K562 (cell line): ENCODE measurements around the gene GFOD1. TPM values are rescaled to one million over a fixed set of nuclear protein-coding genes. Genes with fewer than 3 reads are reported as not detected.

Experiments used
- ATAC-seq: fragments of 200-7000 bp; cut with Tn5 transposase; 3 replicates; pipeline ENCODE4 v1.9.1; 2020; ENCODE audit warnings: moderate library complexity
- BruUV-seq: library from RNA; stranded (reverse); fragments of 400-500 nt; replicated peaks from 2 replicates; lab custom pipeline; 2021; lab: Mats Ljungman, UMichigan
- CTCF ChIA-PET: fragments of 300-600 bp; formaldehyde crosslinking; extraction: SDS; loops from one replicate; lab custom pipeline; 2021; ENCODE audit warnings: low intra/inter-chr PET ratio; lab: Yijun Ruan, JAX
- POLR2A ChIA-PET: fragments of 300-600, 350-650 bp; sonication (Branson Sonifier 250); formaldehyde crosslinking; extraction: SDS; loops from one replicate; lab custom pipeline; 2021; ENCODE audit warnings: antibody characterized with exemption, inconsistent platforms; lab: Yijun Ruan, JAX
- DNase-seq, 4 experiments: peaks; one replicate each; pipeline versions ENCODE4 v3.0.0 to v3.0.0-alpha.2; 2011 to 2018; ENCODE audit warnings: low spot score in 3 of 4, mixed read lengths in 3 of 4; ENCODE audit errors: extremely low read depth in 1 of 4
- FAIRE-seq: peaks from 2 replicates; lab custom pipeline; 2011; peaks lifted over from hg19 to GRCh38; lab: Jason Lieb, UNC
- H2AFZ ChIP-seq: 2 replicates; pipeline ENCODE4 v1.6.0; 2011; ENCODE audit warnings: low read depth, low read length, control low read depth, inconsistent platforms
- H3K27ac ChIP-seq: fragments of 200-600 bp; 3 replicates; pipeline ENCODE4 v1.8.0; 2011; ENCODE audit warnings: low read depth, mild to moderate bottlenecking, control low read depth, inconsistent platforms, low read length, moderate library complexity, mixed read lengths; ENCODE audit errors: extremely low read depth
- H3K27me3 ChIP-seq, 2 experiments: fragments of 300-600 bp in 1 of 2; 2 replicates in 1 of 2; 3 replicates in 1 of 2; pipeline versions ENCODE4 v1.6.0 to v1.8.0; 2011; ENCODE audit warnings: inconsistent platforms in 2 of 2, low read length in 2 of 2, mild to moderate bottlenecking in 1 of 2, mixed read lengths in 1 of 2, moderate library complexity in 1 of 2; ENCODE audit not compliant: control insufficient read depth in 2 of 2, insufficient read depth in 2 of 2
- H3K36me3 ChIP-seq: fragments of 300-600 bp; 3 replicates; pipeline ENCODE4 v1.8.0; 2011; ENCODE audit warnings: mild to moderate bottlenecking, low read length, inconsistent platforms; ENCODE audit not compliant: control insufficient read depth, insufficient read depth
- H3K4me1 ChIP-seq, 2 experiments: fragments of 200-600 bp in 1 of 2; replicated peaks in 1 of 2; 2 replicates in 1 of 2; 3 replicates in 1 of 2; pipeline versions ENCODE4 v1.5.1 to v1.8.0; 2011; ENCODE audit warnings: inconsistent platforms in 2 of 2, low read length in 2 of 2, mild to moderate bottlenecking in 1 of 2, mixed read lengths in 1 of 2, moderate library complexity in 1 of 2; ENCODE audit not compliant: control insufficient read depth in 2 of 2, insufficient read depth in 2 of 2
- H3K4me2 ChIP-seq: 2 replicates; pipeline ENCODE4 v1.6.1; 2011; ENCODE audit warnings: low read length, control low read depth, inconsistent platforms, mixed read lengths; ENCODE audit not compliant: insufficient read depth
- H3K4me3 ChIP-seq: fragments of 200-600 bp; sonication (generic), shearing (Covaris generic); 2 replicates; pipeline ENCODE4 v1.5.1; 2016; ENCODE audit warnings: control low read depth, inconsistent platforms
- H3K79me2 ChIP-seq: fragments of 200-600 bp; 3 replicates; pipeline ENCODE4 v1.8.0; 2011; ENCODE audit warnings: low read length, inconsistent platforms; ENCODE audit not compliant: control insufficient read depth, insufficient read depth
- H3K9ac ChIP-seq, 2 experiments: 2 replicates each; pipeline versions ENCODE4 v1.6.0 to v1.6.1; 2011; ENCODE audit warnings: low read depth in 2 of 2, low read length in 2 of 2, control low read depth in 1 of 2, inconsistent platforms in 1 of 2, mild to moderate bottlenecking in 1 of 2, mixed read lengths in 1 of 2; ENCODE audit not compliant: insufficient read depth in 1 of 2
- H3K9me1 ChIP-seq: one replicate; pipeline ENCODE4 v1.6.0; 2011; ENCODE audit warnings: inconsistent platforms, mild to moderate bottlenecking, low read length, moderate library complexity; ENCODE audit not compliant: control insufficient read depth, insufficient read depth
- H3K9me3 ChIP-seq: replicated peaks from 2 replicates; pipeline ENCODE4 v1.5.1; 2011; ENCODE audit warnings: low read depth, low read length, inconsistent platforms; ENCODE audit not compliant: control insufficient read depth, insufficient read depth
- H4K20me1 ChIP-seq: replicated peaks from 2 replicates; pipeline ENCODE4 v1.6.1; 2011; ENCODE audit warnings: low read length, inconsistent platforms, mixed read lengths; ENCODE audit not compliant: control insufficient read depth, insufficient read depth
- POLR3A ChIP-seq: IDR thresholded peaks from 2 replicates; pipeline ENCODE4 v1.6.1; 2011; ENCODE audit warnings: borderline replicate concordance, mild to moderate bottlenecking, moderate library complexity; ENCODE audit not compliant: insufficient read length, insufficient read depth; ENCODE audit errors: extremely low read depth
- POU5F1 ChIP-seq: fragments of 150-350 bp; IDR thresholded peaks from 2 replicates; pipeline ENCODE4 v1.6.1; 2014; ENCODE audit warnings: borderline replicate concordance, low read length, low read depth, mild to moderate bottlenecking; ENCODE audit not compliant: partially characterized antibody
- TRIM28 ChIP-seq: fragments of 450-650 bp; IDR thresholded peaks from 2 replicates; pipeline ENCODE4 v1.6.1; 2017
- WGBS: fragments of 100-300 bp; shearing (Covaris generic); methylation state at CpG from one replicate; pipeline ENCODE4 v1.1.6; 2016; ENCODE audit warnings: low coverage, mixed read lengths; ENCODE audit not compliant: insufficient coverage; ENCODE audit errors: missing lambda C conversion rate; 5-methylcytosine and 5-hydroxymethylcytosine counted together
- in situ Hi-C: fragments of 300-500 bp; cut with MboI; formaldehyde crosslinking; loops from 4 replicates; pipeline ENCODE4 v1.15.0; 2018; ENCODE audit warnings: inconsistent platforms, mixed read lengths
- intact Hi-C: fragments of 100-400 bp; cut with micrococcal nuclease; formaldehyde crosslinking; loops from 2 replicates; pipeline ENCODE4 v1.14.2; 2022
- polyA plus RNA-seq, 8 experiments: library from polyadenylated mRNA; depleted of rRNA in 4 of 8; stranded (reverse) in 5 of 8; unstranded in 3 of 8; fragments of >200 nt; fragmentation: Nextera tagmentation in 2 of 8; fragmentation: Illumina TruSeq in 1 of 8; extraction: Ambion mirVana in 2 of 8; extraction: Trizol in 1 of 8; gene quantifications; 2 replicates each; pipeline versions ENCODE4 v1.2.1 to v1.2.3, GENCODE V29; 2011 to 2014; ENCODE audit warnings: inconsistent platforms in 1 of 8, missing spikeins in 1 of 8
- total RNA-seq, 7 experiments: library from RNA; depleted of rRNA in 6 of 7; stranded (reverse); fragments of >200 nt in 6 of 7; fragmentation: Illumina TruSeq in 2 of 7; extraction: Trizol in 2 of 7; gene quantifications; 2 replicates each; pipeline versions ENCODE4 v1.2.1 to v1.2.3, GENCODE V29; 2011 to 2021; ENCODE audit warnings: low replicate concordance in 1 of 7
- TF ChIP-seq, protein P1 (sequence below): sonication (generic); formaldehyde crosslinking; IDR thresholded peaks from 2 replicates; pipeline ENCODE4 v1.8.1; 2022; ENCODE audit warnings: missing genetic modification reagents
- TF ChIP-seq, protein P2 (sequence below): fragments of 200-800 bp; sonication (Bioruptor generic); IDR thresholded peaks from 2 replicates; pipeline ENCODE4 v1.6.1; 2016; ENCODE audit warnings: missing genetic modification characterization, missing compliant biosample characterization
- TF ChIP-seq, protein P3 (sequence below): fragments of 450-650 bp; IDR thresholded peaks from one replicate; pipeline ENCODE4 v1.6.1; 2018; ENCODE audit warnings: mild to moderate bottlenecking, moderate library complexity; ENCODE audit not compliant: partially characterized antibody

GFOD1 gene
- total and polyA plus RNA-seq, 9 of the 15 experiments (the other 6 are each of a cell fraction or from before 2014, with no cell fraction given) = 3.8 to 12.0 (median 8.2) TPM

DNA sequence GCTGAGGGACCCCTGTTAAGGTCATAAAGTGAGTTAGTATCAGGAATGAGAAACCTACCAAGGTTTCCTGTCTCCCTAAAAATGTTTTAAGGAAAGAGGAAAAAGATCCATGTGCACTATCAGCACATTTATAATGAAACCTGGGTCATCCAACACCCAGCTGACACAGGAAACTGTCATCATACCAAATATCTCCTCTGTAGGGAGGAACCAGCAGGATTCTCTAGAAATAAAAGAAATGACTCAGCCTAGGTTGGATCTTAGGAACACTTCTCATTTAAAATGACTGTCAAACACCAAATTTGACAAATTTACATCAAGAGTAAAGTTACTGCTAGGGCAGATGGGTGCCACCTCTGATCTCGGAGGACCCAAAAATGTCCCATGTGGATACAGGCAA, 21.7 kb downstream of the GFOD1 start:
- Histone ChIP-seq H3K9me3 (no peaks in the 10 kb centered on the region), H3K4me3 (no peak overlapping the region), H2AFZ (no peak overlapping the region), H4K20me1 (0 out of 2 replicates have a peak, but pooled peaks cover 3% of the 10 kb centered on the region), H3K36me3 (no peaks in the 10 kb centered on the region; the same call in 2 of the 3 replicates), H3K4me2 (no peak overlapping the region), H3K4me1 (peaks cover 0 to 2% of the 10 kb centered on the region in 2 experiments; a peak in 1 of 5 replicates), H3K9ac (no peak overlapping the region), H3K9me1 (no peaks in the 10 kb centered on the region), H3K79me2 (no peaks in the 10 kb centered on the region), H3K27me3 (no peaks in the 10 kb centered on the region), H3K27ac (no peak overlapping the region)
- ATAC-seq (no peak), FAIRE-seq (peak; percentile 23), DNase-seq (no peak)
- CTCF ChIA-PET = no interaction called here
- TF ChIP-seq, protein P1, sequence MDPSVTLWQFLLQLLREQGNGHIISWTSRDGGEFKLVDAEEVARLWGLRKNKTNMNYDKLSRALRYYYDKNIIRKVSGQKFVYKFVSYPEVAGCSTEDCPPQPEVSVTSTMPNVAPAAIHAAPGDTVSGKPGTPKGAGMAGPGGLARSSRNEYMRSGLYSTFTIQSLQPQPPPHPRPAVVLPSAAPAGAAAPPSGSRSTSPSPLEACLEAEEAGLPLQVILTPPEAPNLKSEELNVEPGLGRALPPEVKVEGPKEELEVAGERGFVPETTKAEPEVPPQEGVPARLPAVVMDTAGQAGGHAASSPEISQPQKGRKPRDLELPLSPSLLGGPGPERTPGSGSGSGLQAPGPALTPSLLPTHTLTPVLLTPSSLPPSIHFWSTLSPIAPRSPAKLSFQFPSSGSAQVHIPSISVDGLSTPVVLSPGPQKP = no peak
- TF ChIP-seq, protein P2, sequence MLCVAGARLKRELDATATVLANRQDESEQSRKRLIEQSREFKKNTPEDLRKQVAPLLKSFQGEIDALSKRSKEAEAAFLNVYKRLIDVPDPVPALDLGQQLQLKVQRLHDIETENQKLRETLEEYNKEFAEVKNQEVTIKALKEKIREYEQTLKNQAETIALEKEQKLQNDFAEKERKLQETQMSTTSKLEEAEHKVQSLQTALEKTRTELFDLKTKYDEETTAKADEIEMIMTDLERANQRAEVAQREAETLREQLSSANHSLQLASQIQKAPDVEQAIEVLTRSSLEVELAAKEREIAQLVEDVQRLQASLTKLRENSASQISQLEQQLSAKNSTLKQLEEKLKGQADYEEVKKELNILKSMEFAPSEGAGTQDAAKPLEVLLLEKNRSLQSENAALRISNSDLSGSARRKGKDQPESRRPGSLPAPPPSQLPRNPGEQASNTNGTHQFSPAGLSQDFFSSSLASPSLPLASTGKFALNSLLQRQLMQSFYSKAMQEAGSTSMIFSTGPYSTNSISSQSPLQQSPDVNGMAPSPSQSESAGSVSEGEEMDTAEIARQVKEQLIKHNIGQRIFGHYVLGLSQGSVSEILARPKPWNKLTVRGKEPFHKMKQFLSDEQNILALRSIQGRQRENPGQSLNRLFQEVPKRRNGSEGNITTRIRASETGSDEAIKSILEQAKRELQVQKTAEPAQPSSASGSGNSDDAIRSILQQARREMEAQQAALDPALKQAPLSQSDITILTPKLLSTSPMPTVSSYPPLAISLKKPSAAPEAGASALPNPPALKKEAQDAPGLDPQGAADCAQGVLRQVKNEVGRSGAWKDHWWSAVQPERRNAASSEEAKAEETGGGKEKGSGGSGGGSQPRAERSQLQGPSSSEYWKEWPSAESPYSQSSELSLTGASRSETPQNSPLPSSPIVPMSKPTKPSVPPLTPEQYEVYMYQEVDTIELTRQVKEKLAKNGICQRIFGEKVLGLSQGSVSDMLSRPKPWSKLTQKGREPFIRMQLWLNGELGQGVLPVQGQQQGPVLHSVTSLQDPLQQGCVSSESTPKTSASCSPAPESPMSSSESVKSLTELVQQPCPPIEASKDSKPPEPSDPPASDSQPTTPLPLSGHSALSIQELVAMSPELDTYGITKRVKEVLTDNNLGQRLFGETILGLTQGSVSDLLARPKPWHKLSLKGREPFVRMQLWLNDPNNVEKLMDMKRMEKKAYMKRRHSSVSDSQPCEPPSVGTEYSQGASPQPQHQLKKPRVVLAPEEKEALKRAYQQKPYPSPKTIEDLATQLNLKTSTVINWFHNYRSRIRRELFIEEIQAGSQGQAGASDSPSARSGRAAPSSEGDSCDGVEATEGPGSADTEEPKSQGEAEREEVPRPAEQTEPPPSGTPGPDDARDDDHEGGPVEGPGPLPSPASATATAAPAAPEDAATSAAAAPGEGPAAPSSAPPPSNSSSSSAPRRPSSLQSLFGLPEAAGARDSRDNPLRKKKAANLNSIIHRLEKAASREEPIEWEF (CRISPR knock-in tag) = no peak
- TF ChIP-seq POU5F1 = no peak
- no peak for TF ChIP-seq POLR3A
- no peak for TF ChIP-seq TRIM28
- TF ChIP-seq, protein P3, sequence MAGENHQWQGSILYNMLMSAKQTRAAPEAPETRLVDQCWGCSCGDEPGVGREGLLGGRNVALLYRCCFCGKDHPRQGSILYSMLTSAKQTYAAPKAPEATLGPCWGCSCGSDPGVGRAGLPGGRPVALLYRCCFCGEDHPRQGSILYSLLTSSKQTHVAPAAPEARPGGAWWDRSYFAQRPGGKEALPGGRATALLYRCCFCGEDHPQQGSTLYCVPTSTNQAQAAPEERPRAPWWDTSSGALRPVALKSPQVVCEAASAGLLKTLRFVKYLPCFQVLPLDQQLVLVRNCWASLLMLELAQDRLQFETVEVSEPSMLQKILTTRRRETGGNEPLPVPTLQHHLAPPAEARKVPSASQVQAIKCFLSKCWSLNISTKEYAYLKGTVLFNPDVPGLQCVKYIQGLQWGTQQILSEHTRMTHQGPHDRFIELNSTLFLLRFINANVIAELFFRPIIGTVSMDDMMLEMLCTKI = no peak
- WGBS = 73% methylated on average over 1 of the region's 1 CpG
- in situ Hi-C loops (no loop called here), intact Hi-C loops (no loop called here)
- BruUV-seq = no TSS peak
- POLR2A ChIA-PET = interaction anchor here (0.7 kb wide), 1 partner anchor 227 kb away, joined by 3 read pairs; no protein-coding TSS in a partner anchor
